Right lobe of liver (tissue), 6 donors: ENCODE results near the gene MSH3. TPM values are rescaled to one million over a fixed set of nuclear protein-coding genes. Genes with fewer than 3 reads are reported as not detected.
A peak's percentile ranks its signal among the peaks of the same experiment; 100 is the strongest.
"Not testable (repeated sequence)": the region's sequence is repeated elsewhere in the genome, so short reads cannot be mapped to it uniquely, and the experiment has no call there.

Experiments used
- ATAC-seq, 4 donors: fragments of 200-7000 bp; cut with Tn5 transposase; one replicate each; pipeline ENCODE4 v1.9.1; 2020; ENCODE audit warnings: mild to moderate bottlenecking in 4 of 4, moderate library complexity in 4 of 4
- DNase-seq, 3 donors: peaks; one replicate each; pipeline ENCODE4 v3.0.0-alpha.2; 2020
- H3K27ac ChIP-seq, 3 donors: fragments of 200-600 bp; one replicate each; pipeline ENCODE4 v1.8.0; 2022
- H3K27me3 ChIP-seq, 2 donors: fragments of 200-600 bp; one replicate each; pipeline ENCODE4 v1.8.0; 2022
- H3K36me3 ChIP-seq, 4 donors: fragments of 200-600 bp; sonication (generic) in 1 of 4; one replicate each; pipeline versions ENCODE4 v1.5.1 to v1.8.0; 2017 to 2022; ENCODE audit warnings: control low read depth in 1 of 4
- H3K4me1 ChIP-seq, 4 donors: fragments of 200-600 bp; sonication (generic) in 1 of 4; one replicate each; pipeline versions ENCODE4 v1.5.1 to v1.8.0; 2017 to 2022; ENCODE audit warnings: control low read depth in 1 of 4
- H3K4me3 ChIP-seq, 3 donors: fragments of 200-600 bp; one replicate each; pipeline ENCODE4 v1.8.0; 2022
- H3K9me3 ChIP-seq, 4 donors: fragments of 200-600 bp; sonication (generic) in 1 of 4; one replicate each; pipeline versions ENCODE4 v1.5.1 to v1.8.0; 2017 to 2022; ENCODE audit warnings: control low read depth in 1 of 4
- POLR2A ChIP-seq: fragments of 450-650 bp; IDR thresholded peaks from one replicate; pipeline ENCODE4 v1.6.1; 2017; ENCODE audit warnings: antibody characterized with exemption, mild to moderate bottlenecking
- WGBS: methylation state at CpG from one replicate; pipeline ENCODE4 v1.1.6; 2018; ENCODE audit warnings: low coverage, low lambda C conversion rate; ENCODE audit not compliant: insufficient coverage; ENCODE audit errors: missing lambda C conversion rate; 5-methylcytosine and 5-hydroxymethylcytosine counted together
- intact Hi-C, 2 donors: fragments of 100-400 bp; cut with DNase I; formaldehyde crosslinking; loops; one replicate each; pipeline versions ENCODE4 v1.11.2 to v1.14.1; 2022
- total RNA-seq, 6 experiments: library from RNA; depleted of rRNA in 2 of 6; stranded (reverse); fragments of >200 nt in 2 of 6; fragmentation: NEBNext Ultra II Directional in 3 of 6; extraction: Animal tissue kit (Norgen Biotek cat#: 25700) in 3 of 6; gene quantifications; one replicate each; pipeline versions ENCODE4 v1.1.0 to v1.2.4, GENCODE V29; 2016 to 2023
- TF ChIP-seq, protein P1 (sequence below), 4 donors: fragments of 200-600 bp in 3 of 4; fragments of 450-650 bp in 1 of 4; IDR thresholded peaks; one replicate each; pipeline versions ENCODE4 v1.5.1 to v1.8.0; 2016 to 2022; ENCODE audit warnings: antibody characterized with exemption in 4 of 4, mild to moderate bottlenecking in 2 of 4
- donor health status: DM: no; HTN: yes; CAD: no.
- donor health status: DM: no; HTN: no; CAD: no.
- donor health status: DM: no; HTN: no; CAD: no.
- donor health status: DM: no; HTN: yes; CAD: no.
- donor health status: DM: no; HTN: yes; CAD: no.

The MSH3 gene
- total RNA-seq, 6 experiments from 2014 or later, result 7.8 to 13.1 (median 10.8) TPM

DNA sequence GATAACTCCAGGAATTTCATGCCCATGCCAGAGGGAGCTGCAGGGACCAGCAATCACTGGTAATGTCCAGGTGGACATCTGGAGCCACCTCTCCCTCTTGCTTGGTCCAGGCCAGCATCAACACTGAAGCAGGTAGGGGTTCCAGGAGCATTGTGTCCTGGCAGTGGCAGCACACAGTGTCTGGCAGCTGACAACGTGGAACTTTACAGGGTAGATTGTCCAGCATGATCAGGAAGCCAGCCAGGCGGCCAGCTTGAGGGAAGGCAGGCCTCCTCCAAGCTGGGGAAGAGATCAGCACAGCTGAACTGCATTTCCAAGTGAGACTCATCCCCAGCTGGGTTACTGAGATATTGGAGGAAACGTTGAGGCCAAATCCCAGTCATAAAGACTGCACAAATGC, 223.1 kb downstream of the MSH3 start:
- DNase-seq, result peak in 2 of 3 donors; percentile 45 to 54
- Histone ChIP-seq H3K4me3 (no peak overlapping the region), H3K4me1 (no peaks in the 10 kb centered on the region), H3K9me3 (no peaks in the 10 kb centered on the region), H3K27ac (no peak overlapping the region), H3K36me3 (no peaks in the 10 kb centered on the region), H3K27me3 (no peaks in the 10 kb centered on the region)
- peak in 3 of 4 donors; percentile 36 to 66 (median 56) for ATAC-seq
- TF ChIP-seq, protein P1, sequence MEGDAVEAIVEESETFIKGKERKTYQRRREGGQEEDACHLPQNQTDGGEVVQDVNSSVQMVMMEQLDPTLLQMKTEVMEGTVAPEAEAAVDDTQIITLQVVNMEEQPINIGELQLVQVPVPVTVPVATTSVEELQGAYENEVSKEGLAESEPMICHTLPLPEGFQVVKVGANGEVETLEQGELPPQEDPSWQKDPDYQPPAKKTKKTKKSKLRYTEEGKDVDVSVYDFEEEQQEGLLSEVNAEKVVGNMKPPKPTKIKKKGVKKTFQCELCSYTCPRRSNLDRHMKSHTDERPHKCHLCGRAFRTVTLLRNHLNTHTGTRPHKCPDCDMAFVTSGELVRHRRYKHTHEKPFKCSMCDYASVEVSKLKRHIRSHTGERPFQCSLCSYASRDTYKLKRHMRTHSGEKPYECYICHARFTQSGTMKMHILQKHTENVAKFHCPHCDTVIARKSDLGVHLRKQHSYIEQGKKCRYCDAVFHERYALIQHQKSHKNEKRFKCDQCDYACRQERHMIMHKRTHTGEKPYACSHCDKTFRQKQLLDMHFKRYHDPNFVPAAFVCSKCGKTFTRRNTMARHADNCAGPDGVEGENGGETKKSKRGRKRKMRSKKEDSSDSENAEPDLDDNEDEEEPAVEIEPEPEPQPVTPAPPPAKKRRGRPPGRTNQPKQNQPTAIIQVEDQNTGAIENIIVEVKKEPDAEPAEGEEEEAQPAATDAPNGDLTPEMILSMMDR (IDR thresholded peaks at IDR 0.05), result no peak
- no peak for TF ChIP-seq POLR2A
- intact Hi-C loops, result no loop called here
- no CpG with 5 or more reads among the region's 3 CpGs for WGBS

GRCh38 chr5:80881726-80882125, 227.3 kb downstream of the MSH3 start:
- 91% methylated on average over 4 of the region's 4 CpGs for WGBS
- H3K4me1 ChIP-seq, result peaks cover 0 to 20% (median 9%) of the 10 kb centered on the region in 4 donors
- no peak overlapping the region for H3K4me3 ChIP-seq
- no peaks in the 10 kb centered on the region for H3K27me3 ChIP-seq
- DNase-seq (no peak), ATAC-seq (no peak)
- H3K27ac ChIP-seq, result no peak overlapping the region
- no peaks in the 10 kb centered on the region for H3K9me3 ChIP-seq
- TF ChIP-seq POLR2A, result no peak
- TF ChIP-seq, protein P1 (IDR thresholded peaks at IDR 0.05), result no peak
- H3K36me3 ChIP-seq, result no peaks in the 10 kb centered on the region
- intact Hi-C loops, result no loop called here

- H3K27me3 ChIP-seq, DNase-seq, intact Hi-C loops, H3K27ac ChIP-seq, H3K4me3 ChIP-seq, H3K9me3 ChIP-seq, H3K36me3 ChIP-seq: not testable (repeated sequence)
- ATAC-seq, result peak in 1 of 4 donors; percentile 41
- 47% methylated on average over 3 of the region's 3 CpGs for WGBS
- H3K4me1 ChIP-seq, result peaks cover 0 to 20% (median 10%) of the 10 kb centered on the region in 4 donors
Observed at GRCh38 chr5:80883390-80883789, 228.9 kb downstream of the MSH3 start.

- H3K4me3 ChIP-seq, result no peak overlapping the region
- intact Hi-C loops, result no loop called here
- peaks cover 0 to 20% (median 10%) of the 10 kb centered on the region in 4 donors for H3K4me1 ChIP-seq
- TF ChIP-seq POLR2A, result no peak
- TF ChIP-seq, protein P1 (IDR thresholded peaks at IDR 0.05), result no peak
- H3K36me3 ChIP-seq, result no peaks in the 10 kb centered on the region
- H3K27ac ChIP-seq, result no peak overlapping the region
- H3K9me3 ChIP-seq, result no peaks in the 10 kb centered on the region
- DNase-seq, result no peak
- WGBS, result 90% methylated on average over 3 of the region's 3 CpGs
- H3K27me3 ChIP-seq, result no peaks in the 10 kb centered on the region
- no peak for ATAC-seq
Observed at GRCh38 chr5:80884086-80884813, 229.8 kb downstream of the MSH3 start.

GRCh38 chr5:80884929-80885328, 230.5 kb downstream of the MSH3 start:
- TF ChIP-seq POLR2A, result no peak
- TF ChIP-seq, protein P1 (IDR thresholded peaks at IDR 0.05), result no peak

More at GRCh38 chr5:80884929-80885328, 230.5 kb downstream of the MSH3 start:
- WGBS, result 90% methylated on average over 1 of the region's 1 CpG
- Histone ChIP-seq H3K36me3 (no peaks in the 10 kb centered on the region), H3K27me3 (no peaks in the 10 kb centered on the region), H3K4me3 (no peak overlapping the region), H3K4me1 (peaks cover 0 to 20% (median 10%) of the 10 kb centered on the region in 4 donors), H3K27ac (peak overlapping the region in 1 of 3 donors; percentile 17), H3K9me3 (no peaks in the 10 kb centered on the region)
- intact Hi-C loops, result no loop called here
- ATAC-seq (peak in 1 of 4 donors; percentile 15), DNase-seq (no peak)
